ENCODE data around the gene CLIC2.
"Not testable (repeated sequence)": the region's sequence is repeated elsewhere in the genome, so short reads cannot be mapped to it uniquely, and the experiment has no call there.

Gene CLIC2
- 0 to 0.44 (median 0.24) reads per million in 4 experiments for total RNA-seq

DNA sequence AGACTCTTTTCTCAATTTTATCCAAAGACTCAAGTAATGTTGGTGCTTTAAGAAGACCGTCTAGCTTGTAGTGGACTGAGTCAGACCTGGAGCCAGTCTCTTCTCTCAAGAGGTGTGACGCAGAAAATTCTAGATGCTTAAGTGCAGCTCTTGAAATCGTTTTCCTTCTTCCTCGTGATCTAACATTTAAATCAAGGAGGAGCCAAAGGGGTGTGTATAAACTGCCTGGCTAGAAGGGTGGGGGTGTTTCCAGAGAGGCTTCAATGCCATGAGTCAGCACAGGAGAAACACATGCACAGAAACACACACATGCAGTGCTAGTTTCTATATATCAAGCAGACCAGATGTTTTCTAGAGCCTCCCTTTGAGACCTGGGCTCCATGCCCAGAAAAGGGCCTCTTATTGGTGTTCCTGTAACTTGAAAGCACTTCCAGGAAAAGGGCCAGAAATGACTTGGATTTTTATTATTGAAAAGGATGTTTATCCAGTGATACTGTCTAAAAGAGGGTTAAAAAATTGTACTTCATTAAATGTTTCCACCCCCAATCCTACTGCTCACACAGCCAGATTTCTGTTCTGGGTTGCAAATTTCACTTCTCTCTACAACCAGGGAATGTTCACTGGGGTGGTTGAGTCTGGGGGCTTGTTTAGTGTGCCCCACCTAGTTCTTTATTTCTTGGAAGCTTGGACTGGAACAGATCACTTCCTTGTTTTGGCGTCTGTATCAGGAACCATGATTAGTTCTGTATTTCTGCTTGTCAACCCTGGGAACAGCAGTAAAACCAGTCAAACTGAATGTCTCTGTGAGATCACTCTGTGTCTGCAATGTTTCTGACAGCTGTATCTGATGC, at the start of gene CLIC2:
Gene CLIC2 (minus strand): TSS at position 129 of the 851 bp plus-strand sequence. CDS start 187 bp downstream, outside the sequence.
- no peak for DNase-seq

DNA sequence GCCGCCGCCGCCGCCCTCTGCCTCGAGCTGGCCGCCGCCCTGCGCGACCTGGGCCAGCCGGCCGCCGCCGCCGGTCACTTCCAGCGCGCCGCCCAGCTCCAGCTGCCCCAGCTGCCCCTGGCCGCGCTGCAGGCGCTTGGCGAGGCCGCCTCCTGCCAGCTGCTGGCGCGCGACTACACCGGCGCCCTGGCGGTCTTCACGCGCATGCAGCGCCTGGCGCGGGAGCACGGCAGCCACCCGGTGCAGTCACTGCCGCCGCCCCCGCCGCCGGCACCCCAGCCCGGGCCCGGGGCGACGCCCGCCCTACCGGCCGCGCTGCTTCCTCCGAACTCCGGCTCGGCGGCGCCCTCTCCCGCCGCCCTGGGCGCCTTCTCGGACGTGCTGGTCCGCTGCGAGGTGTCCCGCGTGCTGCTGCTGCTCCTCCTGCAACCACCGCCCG, 48.1 kb upstream of the CLIC2 start:
- DNase-seq = not testable (repeated sequence)

DNA sequence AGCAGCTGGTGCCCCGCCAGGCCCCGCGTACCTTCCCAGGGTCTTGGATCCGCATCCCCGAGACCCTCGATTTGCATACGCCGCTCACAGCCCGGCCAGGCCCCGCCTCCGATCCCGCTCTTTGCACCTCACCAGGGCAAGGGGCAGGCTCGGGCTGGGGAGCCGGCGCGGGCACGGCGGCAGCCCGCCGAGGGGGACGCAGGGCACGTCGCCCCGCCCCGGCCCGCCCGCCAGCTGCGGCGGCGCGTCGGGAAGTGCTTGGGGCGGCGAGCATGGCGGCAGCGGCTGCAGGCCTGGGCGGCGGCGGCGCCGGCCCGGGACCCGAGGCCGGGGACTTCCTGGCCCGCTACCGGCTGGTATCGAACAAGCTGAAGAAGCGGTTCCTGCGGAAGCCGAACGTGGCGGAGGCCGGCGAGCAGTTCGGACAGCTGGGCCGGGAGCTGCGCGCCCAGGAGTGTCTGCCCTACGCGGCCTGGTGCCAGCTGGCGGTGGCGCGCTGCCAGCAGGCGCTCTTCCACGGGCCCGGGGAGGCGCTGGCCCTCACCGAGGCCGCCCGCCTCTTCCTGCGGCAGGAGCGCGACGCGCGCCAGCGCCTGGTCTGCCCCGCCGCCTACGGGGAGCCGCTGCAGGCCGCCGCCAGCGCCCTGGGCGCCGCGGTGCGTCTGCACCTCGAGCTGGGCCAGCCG, 47.6 kb upstream of the CLIC2 start, which contains the start of gene F8A2:
Gene F8A2 (plus strand): TSS at position 253 of the 686 bp plus-strand sequence. CDS start 20 bp downstream, at position 273.
- DNase-seq = not testable (repeated sequence)

DNA sequence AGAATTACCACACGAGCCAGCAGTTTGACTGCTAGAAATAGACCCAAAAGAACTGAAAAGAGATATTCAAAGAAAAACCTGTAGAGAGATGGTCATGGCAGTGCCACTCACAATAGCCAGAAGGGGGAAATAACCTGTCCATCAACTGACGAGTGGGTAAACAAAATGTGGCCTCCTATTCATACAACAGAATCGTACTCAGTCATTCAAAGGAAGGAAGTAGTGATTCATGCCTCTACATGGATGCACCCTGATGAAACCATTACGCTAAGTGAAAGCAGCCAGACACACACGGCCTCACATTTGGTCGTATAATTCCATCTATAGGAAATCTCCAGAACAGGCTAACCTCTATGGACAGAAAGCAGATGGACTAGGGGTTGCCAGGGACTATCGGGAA, 45.4 kb upstream of the CLIC2 start:
- DNase-seq = not testable (repeated sequence)

DNA sequence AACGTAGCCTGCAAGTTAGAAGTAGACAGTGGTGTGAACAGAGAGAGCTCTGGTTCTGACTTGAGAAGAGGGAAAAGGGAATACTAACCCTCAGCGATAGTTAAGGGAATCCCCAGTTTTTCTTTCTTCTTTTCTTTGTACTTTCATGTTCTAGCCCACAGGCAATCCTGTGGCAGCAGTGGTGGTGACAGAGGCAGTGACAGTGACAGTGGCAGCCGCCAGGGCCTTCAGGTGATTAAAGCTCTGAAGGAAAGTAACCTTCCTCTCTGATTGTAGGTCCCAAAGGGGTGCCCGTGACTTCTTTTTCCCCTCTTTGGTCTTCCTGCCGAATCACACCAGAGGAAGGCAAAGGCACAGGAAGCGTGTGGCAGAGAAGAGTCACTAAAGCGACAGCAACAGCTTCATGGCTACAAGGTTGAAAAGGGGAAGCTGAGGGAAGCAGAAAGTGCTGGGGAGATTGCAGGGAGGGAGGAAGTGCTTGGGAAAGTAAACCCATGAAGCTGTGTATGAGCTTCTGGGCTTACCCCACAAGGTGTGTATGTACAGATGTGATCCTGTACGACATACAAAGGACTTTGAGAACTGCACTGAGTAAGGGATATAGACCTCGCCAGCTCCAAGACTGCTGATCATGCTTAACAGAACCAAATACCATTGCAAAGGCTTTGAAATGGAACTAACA, 39.5 kb upstream of the CLIC2 start:
- not testable (repeated sequence) for DNase-seq

DNA sequence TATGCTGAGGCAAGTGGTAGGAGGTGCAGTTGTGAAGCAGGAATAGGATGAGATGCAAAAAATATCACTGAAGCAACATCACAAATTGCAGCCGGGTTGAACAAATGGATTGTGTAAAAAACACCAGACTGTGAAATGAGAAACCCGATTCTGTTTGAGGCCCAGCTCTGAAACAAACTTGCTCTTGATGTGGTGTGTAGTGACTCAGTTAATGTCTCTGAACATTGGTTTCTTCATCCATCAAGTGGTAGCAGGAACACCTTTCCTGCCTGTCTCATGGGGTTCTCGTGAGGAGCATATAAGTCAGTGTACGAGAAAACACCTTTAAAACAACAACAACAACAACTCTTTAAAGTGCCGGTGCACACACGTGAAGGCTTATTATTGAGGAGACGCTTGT, 29.3 kb upstream of the CLIC2 start:
- DNase-seq = not testable (repeated sequence)

DNA sequence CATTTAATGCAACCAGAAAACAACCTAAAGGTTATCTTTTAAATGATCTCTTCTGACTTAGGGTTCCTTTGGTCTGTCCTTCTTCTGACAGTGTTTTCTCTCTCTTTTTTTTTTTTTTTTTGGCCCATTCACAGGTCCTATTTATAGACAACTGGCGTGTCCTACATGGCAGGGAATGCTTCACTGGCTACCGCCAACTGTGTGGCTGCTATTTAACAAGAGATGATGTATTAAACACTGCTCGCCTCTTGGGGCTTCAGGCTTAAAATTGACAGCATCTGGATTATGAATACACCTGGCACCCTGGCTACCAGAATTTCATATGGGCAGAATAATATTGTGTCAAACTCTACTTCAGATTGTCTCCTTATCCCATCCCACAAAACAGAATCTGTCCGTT, 15.0 kb upstream of the CLIC2 start:
- DNase-seq = not testable (repeated sequence)

DNA sequence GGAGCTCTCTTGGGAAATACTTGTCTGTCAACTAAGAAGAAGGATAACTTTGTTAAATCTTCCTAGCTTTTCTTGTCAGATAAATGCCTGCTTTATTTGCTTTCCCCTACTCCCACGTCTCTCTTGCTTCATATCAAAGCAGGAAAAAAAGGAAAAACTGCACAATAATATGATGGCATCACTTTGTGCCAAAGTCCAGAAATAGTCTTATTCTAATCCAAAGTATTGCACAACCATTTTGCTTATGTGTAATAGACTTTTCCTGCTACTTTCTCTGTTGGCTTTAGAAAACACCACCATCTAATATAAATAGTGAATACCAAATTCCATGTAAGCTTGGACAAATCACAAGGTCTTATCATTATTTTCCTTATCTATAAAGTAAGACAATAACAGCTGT, 11.3 kb upstream of the CLIC2 start:
- DNase-seq = not testable (repeated sequence)

DNA sequence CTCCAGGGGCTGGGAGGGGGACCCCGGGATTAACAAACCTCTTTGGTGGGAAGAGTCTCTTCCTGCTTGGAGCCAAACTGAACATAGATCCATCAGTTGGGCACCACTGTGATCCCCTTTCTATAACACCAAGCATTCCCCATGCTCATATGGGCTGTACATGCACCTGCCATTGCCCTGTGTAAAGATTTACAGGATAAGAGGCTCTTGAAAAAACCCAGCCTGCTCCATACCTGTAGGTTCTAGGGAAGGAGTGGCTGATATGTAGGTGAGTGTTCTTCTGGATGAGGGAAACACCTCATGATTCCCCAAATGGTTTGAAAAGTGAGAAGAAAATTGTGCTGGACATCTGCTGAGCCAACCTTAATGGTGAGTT, 911 bp upstream of the CLIC2 start:
- not testable (repeated sequence) for DNase-seq

DNA sequence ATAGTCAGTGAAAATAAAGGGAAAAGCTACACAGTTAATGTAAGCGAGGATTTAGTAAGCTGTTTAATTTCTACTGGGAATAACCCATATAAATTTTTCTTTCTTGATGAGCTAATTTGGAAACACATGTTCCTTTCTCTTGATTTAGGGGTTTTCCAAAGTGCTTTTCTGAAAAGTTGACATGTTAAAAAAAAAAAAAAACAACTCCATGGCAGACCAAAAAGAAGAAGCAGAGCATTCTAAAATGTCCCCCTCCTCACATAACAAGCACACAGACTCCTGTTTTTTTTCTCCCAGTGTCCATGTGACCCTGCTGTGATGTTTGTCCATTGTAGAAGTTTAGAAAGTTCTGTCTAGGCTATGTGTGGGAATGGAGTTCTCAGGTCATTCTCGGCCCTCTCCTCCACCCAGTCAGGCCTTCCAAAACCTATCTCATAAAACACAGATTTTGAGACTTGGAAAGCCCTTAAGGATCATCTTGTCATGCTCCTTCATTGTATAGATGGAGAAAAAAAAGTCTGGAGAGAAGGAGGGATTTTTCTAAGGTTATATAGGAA, 792 bp downstream of the CLIC2 start:
- DNase-seq = no peak

DNA sequence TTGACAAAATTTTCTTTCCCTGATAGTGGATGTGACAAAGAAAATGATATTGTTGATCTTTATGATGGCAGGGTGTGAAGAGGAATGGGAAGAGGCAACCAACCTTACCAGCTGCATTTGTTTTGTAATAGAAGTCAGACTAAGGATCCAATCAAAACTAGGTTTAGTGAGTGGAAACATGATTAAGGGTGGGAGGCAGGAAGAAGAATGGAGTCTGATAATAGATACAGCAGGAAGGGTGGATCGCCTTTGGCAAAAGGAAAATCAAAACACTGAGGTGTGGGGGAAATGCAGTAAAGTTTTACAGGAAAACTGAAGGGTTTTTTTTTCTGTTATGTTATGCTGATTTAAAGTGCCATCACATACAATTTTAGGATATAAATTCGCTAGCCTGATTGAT, 3.4 kb downstream of the CLIC2 start:
- DNase-seq = no peak

DNA sequence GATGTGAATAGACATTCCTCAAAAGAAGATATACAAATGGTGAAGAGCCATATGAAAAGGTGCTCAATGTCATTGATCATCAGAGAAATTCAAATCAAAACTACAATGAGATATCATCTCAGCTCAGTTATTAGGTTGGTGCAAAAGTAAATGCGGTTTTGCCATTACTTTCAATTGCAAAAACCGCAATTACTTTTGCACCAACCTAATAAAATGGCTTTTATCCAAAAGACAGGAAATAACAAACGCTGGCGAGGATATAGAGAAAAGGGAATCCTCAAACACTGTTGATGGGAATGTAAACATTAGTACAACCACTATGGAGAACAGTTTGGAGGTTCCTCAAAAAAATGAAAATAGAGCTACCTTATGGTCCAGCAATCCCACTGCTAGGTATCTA, 5.1 kb downstream of the CLIC2 start:
- no peak for DNase-seq

DNA sequence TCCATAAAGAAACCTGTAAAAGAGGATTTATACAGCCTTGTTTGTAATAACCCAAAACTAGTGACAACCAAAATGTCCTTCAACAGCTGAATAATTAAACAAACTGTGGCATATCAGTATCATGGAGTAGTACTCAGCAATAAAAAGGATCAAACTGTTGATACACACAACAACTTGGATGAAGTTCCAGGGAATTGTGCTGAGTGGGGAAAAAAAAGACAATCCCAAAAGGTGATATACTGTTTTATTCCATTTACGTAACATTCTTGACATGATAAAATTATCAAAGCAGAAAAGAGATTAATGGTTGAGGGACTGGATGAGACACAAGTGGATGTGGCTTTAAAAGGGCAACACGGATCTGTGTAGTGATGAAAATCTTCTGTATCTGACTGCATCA, 7.8 kb downstream of the CLIC2 start:
- DNase-seq = no peak

DNA sequence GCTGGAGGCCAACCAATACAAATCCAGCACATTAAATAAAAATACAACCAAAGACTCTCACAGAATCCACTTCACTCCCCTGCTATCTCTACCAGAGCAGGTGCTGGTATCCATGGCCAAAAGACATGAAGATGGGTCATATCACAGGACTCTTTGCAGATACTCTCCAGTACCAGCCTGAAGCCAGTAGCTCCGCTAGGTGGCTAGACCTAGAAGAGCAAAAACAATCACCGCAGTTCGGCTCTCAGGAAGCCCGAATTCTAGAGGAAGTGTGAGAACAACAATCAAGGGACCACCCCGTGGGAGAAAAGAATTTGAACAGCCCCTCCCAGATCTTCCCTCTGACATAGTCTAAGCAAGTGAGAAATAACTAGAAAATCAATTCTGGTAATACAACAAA, 20.2 kb downstream of the CLIC2 start:
- no peak for DNase-seq

DNA sequence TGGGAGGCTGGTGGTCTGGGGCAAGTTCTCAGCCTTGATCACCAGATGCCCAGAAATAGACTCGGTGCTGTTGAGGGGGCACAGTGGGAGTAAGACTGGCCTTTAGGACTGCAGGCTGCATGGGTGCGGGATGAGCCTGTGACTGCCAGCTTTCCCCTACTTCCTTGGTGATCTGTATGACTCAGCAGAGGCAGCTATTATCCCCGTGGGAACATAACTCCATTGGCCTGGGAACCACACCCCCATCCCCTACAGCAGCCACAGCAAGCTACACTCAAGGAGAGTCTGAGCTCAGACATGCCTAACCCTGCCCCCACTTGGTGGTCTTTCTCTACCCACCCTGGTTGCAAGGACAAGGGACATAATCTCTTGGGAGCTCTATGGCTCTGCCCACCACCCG, 20.6 kb downstream of the CLIC2 start:
- DNase-seq = no peak

DNA sequence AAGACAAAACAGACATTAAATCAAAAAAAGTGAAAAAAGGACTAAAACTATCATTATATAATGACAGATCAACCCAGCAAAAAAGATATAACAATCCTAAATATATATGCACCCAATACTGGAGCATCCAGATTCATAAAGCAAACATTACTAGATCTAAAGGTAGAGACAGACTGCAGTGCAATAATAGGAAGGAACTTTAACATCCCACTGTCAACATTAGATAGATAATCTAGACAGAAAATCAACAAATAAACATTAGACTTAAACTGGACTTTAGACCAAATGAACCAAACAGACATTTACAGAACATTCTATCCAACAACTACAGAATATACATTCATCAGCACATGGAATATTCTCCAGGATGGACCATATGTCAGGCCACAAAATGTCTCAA, 40.6 kb downstream of the CLIC2 start:
- DNase-seq = no peak

DNA sequence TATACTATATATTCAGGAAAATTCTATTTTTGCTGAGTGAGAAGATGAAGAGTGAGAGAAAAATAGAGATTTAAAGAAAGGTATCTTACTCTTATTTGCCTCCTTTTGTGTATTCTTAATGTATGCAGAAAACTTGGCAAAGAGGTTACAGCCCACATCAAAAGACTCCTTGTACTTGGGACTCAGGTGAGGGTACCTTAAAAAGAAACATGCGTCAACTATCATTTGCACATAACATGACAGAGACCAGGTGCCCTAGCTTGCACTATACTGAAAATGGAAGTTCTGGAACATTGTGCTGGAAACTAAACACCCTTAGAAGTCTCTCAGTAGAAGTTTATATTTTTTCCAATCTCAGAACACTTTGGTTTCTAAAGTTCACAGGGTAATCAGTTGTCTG, 54.5 kb downstream of the CLIC2 start:
- DNase-seq = no peak

DNA sequence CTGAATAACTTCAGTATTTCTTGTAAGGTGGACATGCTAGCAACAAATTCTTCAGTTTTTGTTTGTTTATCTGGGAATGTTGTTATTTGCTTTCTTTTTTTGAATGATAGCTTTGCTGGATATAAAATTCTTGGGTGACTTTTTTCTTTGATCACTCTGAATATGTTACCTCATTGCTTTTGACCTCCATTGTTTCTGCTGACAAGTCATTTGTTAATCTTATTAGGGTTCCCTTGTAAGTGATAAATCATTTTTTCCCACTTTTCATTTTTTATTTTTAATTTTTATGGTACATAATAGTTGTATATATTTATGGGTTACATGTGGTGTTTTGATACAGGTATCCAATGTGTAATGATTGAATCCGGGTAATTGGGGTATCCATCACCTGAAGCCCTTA, 63.4 kb downstream of the CLIC2 start:
- DNase-seq = no peak

DNA sequence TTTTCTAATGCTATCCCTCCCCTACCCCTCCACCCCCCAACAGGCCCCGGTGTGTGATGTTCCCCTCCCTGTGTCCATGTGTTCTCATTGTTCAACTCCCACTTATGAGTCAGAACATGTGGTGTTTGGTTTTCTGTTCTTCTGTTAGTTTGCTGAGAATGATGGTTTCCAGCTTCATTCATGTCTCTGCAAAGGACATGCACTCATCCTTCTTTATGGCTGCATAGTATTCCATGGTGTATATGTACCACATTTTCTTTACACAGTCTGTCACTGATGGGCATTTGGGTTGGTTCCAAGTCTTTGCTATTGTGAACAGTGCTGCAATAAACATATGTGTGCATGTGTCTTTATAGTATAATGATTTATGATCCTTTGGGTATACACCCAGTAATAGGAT, 66.4 kb downstream of the CLIC2 start:
- DNase-seq = not testable (repeated sequence)

DNA sequence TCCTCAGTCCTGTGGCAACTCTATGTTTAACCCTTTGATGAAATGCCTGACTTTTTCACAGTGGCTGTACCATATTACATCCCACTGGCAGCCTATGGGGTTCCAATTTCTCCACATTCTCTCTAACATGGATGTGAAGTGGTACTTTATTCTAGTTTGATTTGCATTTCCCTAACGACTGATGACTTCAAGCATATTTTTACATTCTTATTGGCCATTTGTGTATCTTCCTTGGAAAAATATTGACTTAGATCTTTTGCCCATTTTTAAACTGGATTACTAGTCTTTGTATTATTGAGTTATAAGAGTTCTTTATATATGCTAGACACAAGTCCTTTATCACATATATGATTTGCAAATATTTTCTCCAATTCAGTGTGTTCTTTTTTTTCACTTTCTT, 68.0 kb downstream of the CLIC2 start:
- no peak for DNase-seq

DNA sequence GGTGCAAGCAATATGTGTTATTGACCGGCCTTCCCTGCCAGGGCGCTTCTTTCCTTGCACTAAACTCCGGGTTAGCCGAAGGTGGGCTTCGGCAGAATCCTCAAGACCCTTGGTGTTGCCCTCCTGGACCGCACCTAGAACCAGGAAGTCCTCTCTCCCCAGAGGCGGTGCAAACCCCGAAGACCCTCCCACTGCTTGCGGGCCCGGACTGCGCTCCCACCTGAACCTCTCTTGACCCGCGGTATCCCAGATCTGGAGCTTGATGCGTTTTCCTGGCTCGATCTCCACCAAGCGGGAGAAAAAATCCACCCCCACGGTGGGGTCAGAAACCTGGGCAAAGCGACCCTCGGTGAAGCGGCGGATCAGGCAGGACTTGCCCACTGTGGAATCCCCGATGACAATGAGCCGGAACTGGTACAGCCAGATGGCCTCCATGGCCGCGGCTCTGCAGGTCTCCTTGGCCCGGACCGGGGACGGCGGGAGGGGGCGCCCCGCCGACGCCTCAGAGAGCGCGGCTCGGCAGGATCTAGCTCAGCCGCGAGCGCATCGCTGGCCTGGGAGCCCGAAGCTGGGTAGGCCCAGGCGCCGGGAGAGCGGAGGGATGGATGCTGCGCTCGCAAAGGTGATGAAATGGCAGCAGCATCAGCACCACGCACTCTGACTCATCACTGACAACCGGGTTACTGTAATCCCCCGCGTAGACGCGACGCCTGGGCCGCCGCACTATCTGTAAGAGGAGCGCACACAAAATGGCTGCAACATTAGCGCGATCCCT, 70.4 kb downstream of the CLIC2 start, which contains the start of gene RAB39B:
Gene RAB39B (minus strand): TSS at position 638 of the 775 bp plus-strand sequence. CDS start 203 bp downstream, at position 435.
- DNase-seq = peak; percentile 35

Measured in effector CD8-positive, alpha-beta T cell (primary cell).